ENCODE measurements around the gene MPZ.

DNA sequence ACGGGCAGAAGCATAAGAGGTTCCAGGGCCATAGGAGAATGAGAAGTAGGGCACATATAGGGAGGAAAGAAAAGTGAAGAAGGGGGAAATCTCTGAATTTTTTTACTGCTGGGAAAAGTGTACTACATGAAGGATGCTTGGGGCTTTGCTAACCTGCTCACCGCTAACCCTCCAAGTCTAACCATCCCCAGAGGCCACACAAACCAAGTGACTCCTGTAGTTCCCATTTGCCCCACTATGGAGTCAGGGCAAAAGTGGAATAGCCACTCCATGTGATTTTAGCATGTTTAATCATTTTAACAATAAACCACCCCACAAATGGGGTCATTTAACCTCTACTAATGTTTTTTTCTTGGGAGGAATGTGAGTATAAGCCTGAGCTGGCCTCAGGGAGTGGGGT is 24.7 kb downstream of the MPZ start:
- TF ChIP-seq, protein P1, sequence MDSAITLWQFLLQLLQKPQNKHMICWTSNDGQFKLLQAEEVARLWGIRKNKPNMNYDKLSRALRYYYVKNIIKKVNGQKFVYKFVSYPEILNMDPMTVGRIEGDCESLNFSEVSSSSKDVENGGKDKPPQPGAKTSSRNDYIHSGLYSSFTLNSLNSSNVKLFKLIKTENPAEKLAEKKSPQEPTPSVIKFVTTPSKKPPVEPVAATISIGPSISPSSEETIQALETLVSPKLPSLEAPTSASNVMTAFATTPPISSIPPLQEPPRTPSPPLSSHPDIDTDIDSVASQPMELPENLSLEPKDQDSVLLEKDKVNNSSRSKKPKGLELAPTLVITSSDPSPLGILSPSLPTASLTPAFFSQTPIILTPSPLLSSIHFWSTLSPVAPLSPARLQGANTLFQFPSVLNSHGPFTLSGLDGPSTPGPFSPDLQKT (IDR thresholded peaks at IDR 0.05; ENCODE audit: borderline replicate concordance, low read depth, low read length), result no peak
- TF ChIP-seq, protein P2, sequence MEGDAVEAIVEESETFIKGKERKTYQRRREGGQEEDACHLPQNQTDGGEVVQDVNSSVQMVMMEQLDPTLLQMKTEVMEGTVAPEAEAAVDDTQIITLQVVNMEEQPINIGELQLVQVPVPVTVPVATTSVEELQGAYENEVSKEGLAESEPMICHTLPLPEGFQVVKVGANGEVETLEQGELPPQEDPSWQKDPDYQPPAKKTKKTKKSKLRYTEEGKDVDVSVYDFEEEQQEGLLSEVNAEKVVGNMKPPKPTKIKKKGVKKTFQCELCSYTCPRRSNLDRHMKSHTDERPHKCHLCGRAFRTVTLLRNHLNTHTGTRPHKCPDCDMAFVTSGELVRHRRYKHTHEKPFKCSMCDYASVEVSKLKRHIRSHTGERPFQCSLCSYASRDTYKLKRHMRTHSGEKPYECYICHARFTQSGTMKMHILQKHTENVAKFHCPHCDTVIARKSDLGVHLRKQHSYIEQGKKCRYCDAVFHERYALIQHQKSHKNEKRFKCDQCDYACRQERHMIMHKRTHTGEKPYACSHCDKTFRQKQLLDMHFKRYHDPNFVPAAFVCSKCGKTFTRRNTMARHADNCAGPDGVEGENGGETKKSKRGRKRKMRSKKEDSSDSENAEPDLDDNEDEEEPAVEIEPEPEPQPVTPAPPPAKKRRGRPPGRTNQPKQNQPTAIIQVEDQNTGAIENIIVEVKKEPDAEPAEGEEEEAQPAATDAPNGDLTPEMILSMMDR (tag by site-specific recombination; IDR thresholded peaks at IDR 0.05), result no peak
- TF ChIP-seq ZNF544 (tag by site-specific recombination; IDR thresholded peaks at IDR 0.05), result no peak
- TF ChIP-seq, protein P3, sequence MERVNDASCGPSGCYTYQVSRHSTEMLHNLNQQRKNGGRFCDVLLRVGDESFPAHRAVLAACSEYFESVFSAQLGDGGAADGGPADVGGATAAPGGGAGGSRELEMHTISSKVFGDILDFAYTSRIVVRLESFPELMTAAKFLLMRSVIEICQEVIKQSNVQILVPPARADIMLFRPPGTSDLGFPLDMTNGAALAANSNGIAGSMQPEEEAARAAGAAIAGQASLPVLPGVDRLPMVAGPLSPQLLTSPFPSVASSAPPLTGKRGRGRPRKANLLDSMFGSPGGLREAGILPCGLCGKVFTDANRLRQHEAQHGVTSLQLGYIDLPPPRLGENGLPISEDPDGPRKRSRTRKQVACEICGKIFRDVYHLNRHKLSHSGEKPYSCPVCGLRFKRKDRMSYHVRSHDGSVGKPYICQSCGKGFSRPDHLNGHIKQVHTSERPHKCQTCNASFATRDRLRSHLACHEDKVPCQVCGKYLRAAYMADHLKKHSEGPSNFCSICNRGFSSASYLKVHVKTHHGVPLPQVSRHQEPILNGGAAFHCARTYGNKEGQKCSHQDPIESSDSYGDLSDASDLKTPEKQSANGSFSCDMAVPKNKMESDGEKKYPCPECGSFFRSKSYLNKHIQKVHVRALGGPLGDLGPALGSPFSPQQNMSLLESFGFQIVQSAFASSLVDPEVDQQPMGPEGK (tag by site-specific recombination; IDR thresholded peaks at IDR 0.05), result no peak
- no peak for TF ChIP-seq ZNF629 (tag by site-specific recombination; IDR thresholded peaks at IDR 0.05)
- no peak for TF ChIP-seq ZNF777 (tag by site-specific recombination; IDR thresholded peaks at IDR 0.05; ENCODE audit: borderline replicate concordance)
- no peak for TF ChIP-seq ZNF585B (tag by site-specific recombination; IDR thresholded peaks at IDR 0.05)
- TF ChIP-seq ZNF354C (tag by site-specific recombination; IDR thresholded peaks at IDR 0.05; ENCODE audit: borderline replicate concordance, low read depth), result no peak
- TF ChIP-seq, protein P4, sequence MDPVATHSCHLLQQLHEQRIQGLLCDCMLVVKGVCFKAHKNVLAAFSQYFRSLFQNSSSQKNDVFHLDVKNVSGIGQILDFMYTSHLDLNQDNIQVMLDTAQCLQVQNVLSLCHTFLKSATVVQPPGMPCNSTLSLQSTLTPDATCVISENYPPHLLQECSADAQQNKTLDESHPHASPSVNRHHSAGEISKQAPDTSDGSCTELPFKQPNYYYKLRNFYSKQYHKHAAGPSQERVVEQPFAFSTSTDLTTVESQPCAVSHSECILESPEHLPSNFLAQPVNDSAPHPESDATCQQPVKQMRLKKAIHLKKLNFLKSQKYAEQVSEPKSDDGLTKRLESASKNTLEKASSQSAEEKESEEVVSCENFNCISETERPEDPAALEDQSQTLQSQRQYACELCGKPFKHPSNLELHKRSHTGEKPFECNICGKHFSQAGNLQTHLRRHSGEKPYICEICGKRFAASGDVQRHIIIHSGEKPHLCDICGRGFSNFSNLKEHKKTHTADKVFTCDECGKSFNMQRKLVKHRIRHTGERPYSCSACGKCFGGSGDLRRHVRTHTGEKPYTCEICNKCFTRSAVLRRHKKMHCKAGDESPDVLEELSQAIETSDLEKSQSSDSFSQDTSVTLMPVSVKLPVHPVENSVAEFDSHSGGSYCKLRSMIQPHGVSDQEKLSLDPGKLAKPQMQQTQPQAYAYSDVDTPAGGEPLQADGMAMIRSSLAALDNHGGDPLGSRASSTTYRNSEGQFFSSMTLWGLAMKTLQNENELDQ (tag by site-specific recombination; IDR thresholded peaks at IDR 0.05; ENCODE audit: low read depth), result no peak
- TF ChIP-seq, protein P5, sequence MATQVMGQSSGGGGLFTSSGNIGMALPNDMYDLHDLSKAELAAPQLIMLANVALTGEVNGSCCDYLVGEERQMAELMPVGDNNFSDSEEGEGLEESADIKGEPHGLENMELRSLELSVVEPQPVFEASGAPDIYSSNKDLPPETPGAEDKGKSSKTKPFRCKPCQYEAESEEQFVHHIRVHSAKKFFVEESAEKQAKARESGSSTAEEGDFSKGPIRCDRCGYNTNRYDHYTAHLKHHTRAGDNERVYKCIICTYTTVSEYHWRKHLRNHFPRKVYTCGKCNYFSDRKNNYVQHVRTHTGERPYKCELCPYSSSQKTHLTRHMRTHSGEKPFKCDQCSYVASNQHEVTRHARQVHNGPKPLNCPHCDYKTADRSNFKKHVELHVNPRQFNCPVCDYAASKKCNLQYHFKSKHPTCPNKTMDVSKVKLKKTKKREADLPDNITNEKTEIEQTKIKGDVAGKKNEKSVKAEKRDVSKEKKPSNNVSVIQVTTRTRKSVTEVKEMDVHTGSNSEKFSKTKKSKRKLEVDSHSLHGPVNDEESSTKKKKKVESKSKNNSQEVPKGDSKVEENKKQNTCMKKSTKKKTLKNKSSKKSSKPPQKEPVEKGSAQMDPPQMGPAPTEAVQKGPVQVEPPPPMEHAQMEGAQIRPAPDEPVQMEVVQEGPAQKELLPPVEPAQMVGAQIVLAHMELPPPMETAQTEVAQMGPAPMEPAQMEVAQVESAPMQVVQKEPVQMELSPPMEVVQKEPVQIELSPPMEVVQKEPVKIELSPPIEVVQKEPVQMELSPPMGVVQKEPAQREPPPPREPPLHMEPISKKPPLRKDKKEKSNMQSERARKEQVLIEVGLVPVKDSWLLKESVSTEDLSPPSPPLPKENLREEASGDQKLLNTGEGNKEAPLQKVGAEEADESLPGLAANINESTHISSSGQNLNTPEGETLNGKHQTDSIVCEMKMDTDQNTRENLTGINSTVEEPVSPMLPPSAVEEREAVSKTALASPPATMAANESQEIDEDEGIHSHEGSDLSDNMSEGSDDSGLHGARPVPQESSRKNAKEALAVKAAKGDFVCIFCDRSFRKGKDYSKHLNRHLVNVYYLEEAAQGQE (tag by site-specific recombination; IDR thresholded peaks at IDR 0.05), result no peak
- TF ChIP-seq ZNF561 (tag by site-specific recombination; IDR thresholded peaks at IDR 0.05; ENCODE audit: borderline replicate concordance), result no peak
- no peak for TF ChIP-seq YY1 (tag by site-specific recombination; IDR thresholded peaks at IDR 0.05)
- no peak for TF ChIP-seq ZFP37 (tag by site-specific recombination; IDR thresholded peaks at IDR 0.05)
- no peak for TF ChIP-seq TRIM28 (IDR thresholded peaks at IDR 0.05; ENCODE audit: borderline replicate concordance, low read length)
